CD4-positive, alpha-beta memory T cell (primary cell): ENCODE results near the gene TEAD1. TPM values are rescaled to one million over a fixed set of nuclear protein-coding genes. Genes with fewer than 3 reads are reported as not detected.

Experiments used
- CTCF ChIA-PET: fragments of 350-600 bp; sonication (Branson Sonifier 250); formaldehyde crosslinking; loops from one replicate; lab custom pipeline; 2021; ENCODE audit warnings: inconsistent platforms; ENCODE audit not compliant: partially characterized antibody; lab: Charles Lee
- POLR2A ChIA-PET: fragments of 350-600 bp; sonication (Branson Sonifier 250); formaldehyde crosslinking; loops from one replicate; lab custom pipeline; 2021; ENCODE audit not compliant: partially characterized antibody; lab: Charles Lee
- DNase-seq, 5 donors: peaks; one replicate each; pipeline versions ENCODE4 v3.0.0 to v3.0.0-alpha.2; 2020 to 2022; ENCODE audit warnings: mixed read lengths in 1 of 5
- H3K27ac ChIP-seq: one replicate; pipeline ENCODE4 v1.7.0; 2013; ENCODE audit warnings: low read depth, low read length
- H3K27me3 ChIP-seq: 2 replicates; pipeline ENCODE4 v1.7.0; 2013; ENCODE audit warnings: mild to moderate bottlenecking, low read length, moderate library complexity; ENCODE audit not compliant: insufficient read depth
- H3K36me3 ChIP-seq: 2 replicates; pipeline ENCODE4 v1.7.0; 2013; ENCODE audit warnings: mild to moderate bottlenecking, low read length, moderate library complexity; ENCODE audit not compliant: insufficient read depth
- H3K4me1 ChIP-seq: 2 replicates; pipeline ENCODE4 v1.7.0; 2013; ENCODE audit warnings: mild to moderate bottlenecking, low read length, moderate library complexity; ENCODE audit not compliant: insufficient read depth
- H3K4me3 ChIP-seq, 2 donors: one replicate each; pipeline ENCODE4 v1.7.0; 2013; ENCODE audit warnings: low read length in 2 of 2, mild to moderate bottlenecking in 1 of 2
- H3K9me3 ChIP-seq, 2 donors: one replicate each; pipeline ENCODE4 v1.7.0; 2013; ENCODE audit warnings: low read length in 2 of 2, control low read depth in 1 of 2; ENCODE audit not compliant: control insufficient read depth in 1 of 2
- H3K27ac Mint-ChIP-seq, 7 donors: one replicate each; pipeline ENCODE4 v1.8.0; 2020 to 2021; ENCODE audit warnings: mixed read lengths in 7 of 7, mild to moderate bottlenecking in 6 of 7, inconsistent platforms in 3 of 7, moderate library complexity in 3 of 7
- H3K27me3 Mint-ChIP-seq, 2 donors: one replicate each; pipeline ENCODE4 v1.8.0; 2020 to 2021; ENCODE audit warnings: mixed read lengths in 2 of 2
- H3K36me3 Mint-ChIP-seq, 2 donors: one replicate each; pipeline ENCODE4 v1.8.0; 2020 to 2021; ENCODE audit warnings: mixed read lengths in 2 of 2, inconsistent platforms in 1 of 2, mild to moderate bottlenecking in 1 of 2
- H3K4me1 Mint-ChIP-seq, 4 donors: one replicate each; pipeline ENCODE4 v1.8.0; 2020 to 2021; ENCODE audit warnings: mixed read lengths in 4 of 4, mild to moderate bottlenecking in 1 of 4
- H3K4me3 Mint-ChIP-seq, 8 donors: one replicate each; pipeline ENCODE4 v1.8.0; 2020 to 2021; ENCODE audit warnings: mixed read lengths in 8 of 8, mild to moderate bottlenecking in 7 of 8, moderate library complexity in 6 of 8, inconsistent platforms in 3 of 8
- H3K9me3 Mint-ChIP-seq, 8 donors: one replicate each; pipeline ENCODE4 v1.8.0; 2020 to 2021; ENCODE audit warnings: mixed read lengths in 8 of 8, mild to moderate bottlenecking in 5 of 8, inconsistent platforms in 3 of 8, moderate library complexity in 1 of 8
- intact Hi-C: fragments of 100-400 bp; cut with micrococcal nuclease; formaldehyde crosslinking; loops from one replicate; pipeline ENCODE4 v1.15.1; 2023
- polyA plus RNA-seq, 2 donors: library from polyadenylated mRNA; unstranded; fragments of 300-500 nt; fragmentation: Illumina TruSeq; gene quantifications; one replicate each; pipeline ENCODE4 v1.2.3, GENCODE V29; 2021
- total RNA-seq, 2 experiments: library from RNA; stranded (reverse); gene quantifications; one replicate each; pipeline ENCODE4 v1.2.3, GENCODE V29; 2021

TEAD1 gene
- total and polyA plus RNA-seq, 4 experiments from 2014 or later, result 0.15 to 1.1 (median 0.52) TPM; not detected in 1

DNA sequence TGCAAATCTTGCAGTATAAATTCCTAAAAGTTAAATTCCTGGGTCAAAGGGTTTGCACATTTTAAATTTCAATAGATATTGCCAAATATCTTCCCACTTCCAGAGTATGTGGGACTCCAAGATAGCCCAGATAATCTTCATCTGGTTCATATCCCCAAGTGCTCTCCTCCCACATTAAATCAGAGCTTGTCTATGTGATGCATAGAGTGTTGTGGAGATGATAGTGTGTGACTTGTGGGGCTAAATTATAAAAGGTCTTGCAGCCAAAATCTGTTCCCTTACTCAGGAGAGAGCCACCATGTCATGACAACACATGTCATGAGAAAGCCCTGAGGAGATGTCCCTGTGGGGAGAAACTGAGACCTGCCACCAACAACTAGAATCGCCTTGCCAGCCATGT lies 39.9 kb upstream of the TEAD1 start:
- Histone ChIP-seq H3K36me3 (no peaks in the 10 kb centered on the region), H3K27ac (no peak overlapping the region), H3K9me3 (no peaks in the 10 kb centered on the region), H3K27me3 (no peaks in the 10 kb centered on the region), H3K4me1 (no peaks in the 10 kb centered on the region), H3K4me3 (no peak overlapping the region)
- CTCF ChIA-PET, result no interaction called here
- no peak overlapping the region for H3K4me3 Mint-ChIP-seq
- intact Hi-C loops, result no loop called here
- peaks cover 8 to 9% of the 10 kb centered on the region in 2 donors for H3K27me3 Mint-ChIP-seq
- no peaks in the 10 kb centered on the region for H3K4me1 Mint-ChIP-seq
- no peak for DNase-seq
- H3K9me3 Mint-ChIP-seq, result no peaks in the 10 kb centered on the region
- POLR2A ChIA-PET, result no interaction called here
- H3K36me3 Mint-ChIP-seq, result no peaks in the 10 kb centered on the region
- H3K27ac Mint-ChIP-seq, result no peak overlapping the region

DNA sequence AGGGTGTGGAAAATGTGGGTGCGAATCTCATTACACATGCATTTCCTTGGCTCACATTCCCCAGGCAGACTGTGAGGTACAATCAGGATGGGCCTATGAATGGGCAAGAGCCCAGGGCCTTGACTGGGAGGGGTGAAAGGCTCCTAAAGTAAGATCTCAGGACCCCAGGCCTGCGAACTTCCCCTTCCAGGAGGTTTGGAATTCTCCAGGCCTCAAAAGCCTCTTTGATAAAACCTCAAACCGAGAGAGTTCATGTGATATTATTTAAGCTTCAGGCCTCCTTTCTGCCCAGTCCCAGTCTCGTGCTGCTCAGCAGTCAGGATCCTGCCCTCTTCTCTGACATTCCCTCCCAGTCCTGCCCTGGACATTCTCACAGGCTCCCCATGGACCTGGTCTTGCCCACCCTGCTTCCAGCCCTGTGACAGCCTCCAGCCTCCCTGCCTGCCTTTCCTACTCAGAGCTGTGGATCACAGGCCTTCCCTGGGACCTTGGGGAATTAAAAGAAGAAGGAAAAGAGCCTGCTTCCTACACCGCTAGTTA lies 37.3 kb upstream of the TEAD1 start:
- Mint-ChIP-seq H3K27ac (no peak overlapping the region), H3K4me1 (peaks cover 0 to 2% (median 1%) of the 10 kb centered on the region in 4 donors), H3K27me3 (peaks cover 0 to 8% of the 10 kb centered on the region in 2 donors), H3K9me3 (no peaks in the 10 kb centered on the region), H3K36me3 (no peaks in the 10 kb centered on the region), H3K4me3 (no peak overlapping the region)
- Histone ChIP-seq H3K27me3 (no peaks in the 10 kb centered on the region), H3K4me3 (no peak overlapping the region), H3K27ac (no peak overlapping the region), H3K9me3 (no peaks in the 10 kb centered on the region), H3K4me1 (no peaks in the 10 kb centered on the region), H3K36me3 (no peaks in the 10 kb centered on the region)
- CTCF ChIA-PET, result no interaction called here
- intact Hi-C loops, result no loop called here
- no peak for DNase-seq
- POLR2A ChIA-PET, result no interaction called here

DNA sequence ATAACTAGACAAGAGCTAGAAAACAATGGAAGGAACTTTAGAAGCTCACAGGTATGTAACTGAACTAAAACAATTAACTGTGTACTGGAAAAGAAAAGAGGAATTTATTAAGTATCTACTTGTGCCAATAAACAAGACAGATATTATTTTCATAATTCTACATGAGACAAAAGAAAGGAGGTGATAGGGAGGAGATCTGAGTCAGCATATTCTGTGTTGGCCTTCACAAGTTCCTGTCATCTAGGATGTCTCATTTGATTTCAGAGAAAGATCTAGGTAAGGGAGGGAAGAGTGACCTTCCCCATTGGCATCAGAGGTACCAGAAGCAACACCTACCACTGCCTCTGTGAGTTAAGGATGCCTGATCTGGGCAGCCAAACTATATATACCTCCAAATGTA lies 34.8 kb upstream of the TEAD1 start:
- Mint-ChIP-seq H3K9me3 (peaks cover 0 to 2% (median 0%) of the 10 kb centered on the region in 8 donors), H3K27ac (no peak overlapping the region), H3K36me3 (no peaks in the 10 kb centered on the region), H3K4me1 (peaks cover 0 to 2% (median 1%) of the 10 kb centered on the region in 4 donors), H3K4me3 (no peak overlapping the region), H3K27me3 (peaks cover 0 to 5% of the 10 kb centered on the region in 2 donors)
- Histone ChIP-seq H3K36me3 (no peaks in the 10 kb centered on the region), H3K4me3 (no peak overlapping the region), H3K27ac (no peak overlapping the region), H3K4me1 (no peaks in the 10 kb centered on the region), H3K9me3 (no peaks in the 10 kb centered on the region), H3K27me3 (no peaks in the 10 kb centered on the region)
- POLR2A ChIA-PET, result no interaction called here
- intact Hi-C loops, result no loop called here
- DNase-seq, result no peak
- CTCF ChIA-PET, result no interaction called here

DNA sequence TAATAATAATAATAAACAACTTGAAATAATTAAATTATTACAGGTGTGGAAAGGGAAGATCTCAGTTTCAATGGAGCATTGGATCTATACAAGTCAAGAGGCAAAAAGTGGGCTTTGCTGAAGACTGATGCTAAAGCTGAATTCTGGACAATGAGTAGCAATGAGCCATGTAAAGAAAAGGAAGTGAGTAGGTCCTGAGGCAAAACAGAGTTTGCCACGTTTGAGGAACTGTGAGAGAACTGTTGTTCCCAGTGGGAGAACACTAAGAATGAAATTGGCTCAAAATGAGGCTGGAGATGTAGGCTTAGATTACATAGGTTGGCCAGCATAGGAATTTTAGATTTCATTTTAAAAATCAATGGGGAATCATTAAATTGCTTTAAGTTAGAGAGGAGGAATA lies 33.9 kb upstream of the TEAD1 start:
- intact Hi-C loops, result no loop called here
- H3K9me3 ChIP-seq, result no peaks in the 10 kb centered on the region
- no peak overlapping the region for H3K4me3 ChIP-seq
- peak overlapping the region in 1 of 7 donors; percentile 62 for H3K27ac Mint-ChIP-seq
- no peaks in the 10 kb centered on the region for H3K36me3 Mint-ChIP-seq
- H3K36me3 ChIP-seq, result no peaks in the 10 kb centered on the region
- peaks cover 0 to 2% (median 1%) of the 10 kb centered on the region in 4 donors for H3K4me1 Mint-ChIP-seq
- H3K4me3 Mint-ChIP-seq, result no peak overlapping the region
- H3K27ac ChIP-seq, result no peak overlapping the region
- no peaks in the 10 kb centered on the region for H3K27me3 ChIP-seq
- ChIA-PET CTCF (no interaction called here), POLR2A (no interaction called here)
- H3K27me3 Mint-ChIP-seq, result peaks cover 0 to 4% of the 10 kb centered on the region in 2 donors
- H3K4me1 ChIP-seq, result no peaks in the 10 kb centered on the region
- DNase-seq, result no peak
- peaks cover 0 to 2% (median 0%) of the 10 kb centered on the region in 8 donors for H3K9me3 Mint-ChIP-seq

DNA sequence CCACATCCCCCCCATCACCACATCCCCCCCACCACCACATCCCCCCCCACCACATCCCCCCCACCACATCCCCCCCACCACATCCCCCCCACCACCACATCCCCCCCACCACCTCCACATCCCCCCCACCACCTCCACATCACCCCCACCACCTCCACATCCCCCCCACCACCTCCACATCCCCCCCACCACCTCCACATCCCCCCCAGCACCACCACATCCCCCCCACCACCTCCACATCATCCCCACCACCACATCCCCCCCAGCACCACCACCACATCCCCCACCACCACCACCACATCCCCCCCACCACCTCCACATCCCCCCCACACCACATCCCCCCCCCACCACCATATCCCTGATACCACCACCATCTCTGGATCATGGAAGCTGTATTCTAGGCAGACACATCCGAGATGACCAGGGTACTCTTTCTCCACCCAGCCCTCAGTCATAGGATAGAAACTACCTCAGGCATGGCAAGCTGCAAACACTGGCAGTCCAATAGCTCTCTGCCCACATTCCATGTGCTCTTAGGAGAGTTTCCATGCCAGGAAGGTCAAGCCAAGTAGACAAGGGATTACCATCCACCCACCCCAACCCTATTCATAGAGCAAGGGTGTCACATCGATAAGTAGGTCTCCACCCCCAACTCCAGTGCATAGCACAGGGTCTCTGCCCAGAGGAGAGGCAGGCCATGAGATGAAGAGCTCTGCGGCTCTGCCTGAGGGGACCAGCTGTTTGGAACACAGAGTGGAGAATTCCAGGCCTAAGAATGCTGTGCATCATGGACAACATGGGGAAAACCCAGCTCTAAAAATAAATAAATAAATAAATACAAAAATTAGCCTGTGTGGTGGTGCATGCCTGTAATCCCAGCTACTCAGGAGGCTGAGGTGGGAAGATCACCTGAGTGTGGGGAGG lies 33.0 kb upstream of the TEAD1 start:
- Mint-ChIP-seq H3K27ac (peak overlapping the region in 1 of 7 donors; percentile 35), H3K27me3 (peaks cover 0 to 5% of the 10 kb centered on the region in 2 donors), H3K4me1 (peaks cover 0 to 2% (median 1%) of the 10 kb centered on the region in 4 donors), H3K4me3 (peak overlapping the region in 1 of 8 donors; percentile 33), H3K9me3 (peaks cover 0 to 3% (median 0%) of the 10 kb centered on the region in 8 donors), H3K36me3 (no peaks in the 10 kb centered on the region)
- H3K27me3 ChIP-seq, result no peaks in the 10 kb centered on the region
- no peak for DNase-seq
- H3K36me3 ChIP-seq, result no peaks in the 10 kb centered on the region
- POLR2A ChIA-PET, result interaction anchor here (0.6 kb wide), 1 partner anchor 275 kb away, joined by 3 read pairs; no protein-coding TSS in a partner anchor
- no peaks in the 10 kb centered on the region for H3K9me3 ChIP-seq
- CTCF ChIA-PET, result no interaction called here
- H3K4me1 ChIP-seq, result no peaks in the 10 kb centered on the region
- H3K27ac ChIP-seq, result no peak overlapping the region
- H3K4me3 ChIP-seq, result no peak overlapping the region
- intact Hi-C loops, result no loop called here

DNA sequence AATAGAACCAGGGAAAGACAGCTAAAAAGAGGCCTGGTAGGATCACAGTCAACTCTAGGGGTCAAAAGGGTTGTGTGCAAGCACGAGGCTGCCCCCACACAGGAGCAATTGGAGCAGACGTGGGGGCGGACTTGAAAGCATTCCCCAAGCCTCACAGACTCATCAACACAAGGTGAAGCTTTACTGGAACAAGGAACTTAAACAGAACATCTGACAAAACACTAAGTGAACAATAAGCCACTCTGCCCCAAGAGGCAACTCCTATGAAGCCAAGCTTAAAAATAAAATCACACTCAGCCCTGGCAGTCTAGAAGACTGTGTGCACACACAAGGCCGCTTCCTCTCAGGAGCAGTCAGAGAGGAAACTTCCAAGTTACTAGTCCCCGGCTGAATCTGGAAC lies 32.2 kb upstream of the TEAD1 start:
- intact Hi-C loops, result no loop called here
- CTCF ChIA-PET, result no interaction called here

DNA sequence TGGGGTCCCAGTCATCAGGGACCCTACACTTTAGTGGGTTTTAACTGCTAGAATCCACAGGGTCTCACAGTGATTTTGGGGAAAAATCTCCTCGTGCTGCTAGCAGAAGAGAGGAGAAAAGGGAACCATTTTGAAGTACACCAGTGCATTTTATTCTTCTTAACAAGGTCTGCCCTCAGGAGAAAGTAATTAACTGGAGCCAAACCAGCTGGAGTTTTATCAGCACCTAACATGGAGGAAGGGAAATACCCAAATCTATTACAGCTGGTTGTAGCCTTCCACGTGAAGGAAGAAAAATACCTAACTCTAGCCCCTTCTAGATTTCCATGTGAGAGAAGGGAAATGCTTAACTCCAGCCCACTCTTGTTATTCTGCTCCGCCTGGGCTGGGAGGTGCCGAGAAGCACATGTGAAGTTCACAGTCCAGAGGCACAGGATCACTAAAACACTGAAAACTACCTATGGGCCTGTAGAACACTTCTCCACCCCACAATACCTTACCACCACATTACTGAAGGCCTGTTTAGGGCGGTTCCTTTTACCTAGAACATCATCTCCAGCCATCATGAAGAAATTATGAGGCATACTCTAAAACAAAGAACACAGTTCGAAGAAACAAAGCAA lies 31.3 kb upstream of the TEAD1 start:
- H3K27me3 Mint-ChIP-seq, result peaks cover 1 to 5% of the 10 kb centered on the region in 2 donors
- Histone ChIP-seq H3K27ac (no peak overlapping the region), H3K36me3 (no peaks in the 10 kb centered on the region), H3K9me3 (no peaks in the 10 kb centered on the region), H3K4me3 (no peak overlapping the region), H3K4me1 (no peaks in the 10 kb centered on the region), H3K27me3 (no peaks in the 10 kb centered on the region)
- no peak for DNase-seq
- ChIA-PET POLR2A (no interaction called here), CTCF (no interaction called here)
- H3K4me3 Mint-ChIP-seq, result no peak overlapping the region
- peaks cover 0 to 5% (median 0%) of the 10 kb centered on the region in 8 donors for H3K9me3 Mint-ChIP-seq
- no peak overlapping the region for H3K27ac Mint-ChIP-seq
- peaks cover 0 to 2% (median 1%) of the 10 kb centered on the region in 4 donors for H3K4me1 Mint-ChIP-seq
- intact Hi-C loops, result no loop called here
- H3K36me3 Mint-ChIP-seq, result no peaks in the 10 kb centered on the region

More for the DNA sequence above, 32.2 kb upstream of the TEAD1 start:
- Histone ChIP-seq H3K4me1 (no peaks in the 10 kb centered on the region), H3K4me3 (no peak overlapping the region), H3K9me3 (no peaks in the 10 kb centered on the region), H3K27ac (no peak overlapping the region), H3K36me3 (no peaks in the 10 kb centered on the region), H3K27me3 (no peaks in the 10 kb centered on the region)
- Mint-ChIP-seq H3K27me3 (peaks cover 1 to 5% of the 10 kb centered on the region in 2 donors), H3K4me3 (no peak overlapping the region), H3K9me3 (peaks cover 0 to 5% (median 0%) of the 10 kb centered on the region in 8 donors), H3K36me3 (no peaks in the 10 kb centered on the region), H3K27ac (peak overlapping the region in 1 of 7 donors; percentile 35), H3K4me1 (peaks cover 0 to 2% (median 1%) of the 10 kb centered on the region in 4 donors)
- POLR2A ChIA-PET, result interaction anchor here (0.6 kb wide), 1 partner anchor 276 kb away, joined by 3 read pairs; no protein-coding TSS in a partner anchor
- no peak for DNase-seq
